ENCODE results near the gene ISOC2. TPM values are rescaled to one million over a fixed set of nuclear protein-coding genes. Genes with fewer than 3 reads are reported as not detected.

Gene ISOC2
- total RNA-seq, 6 experiments from 2014 or later: 69.4 to 222 (median 100) TPM

DNA sequence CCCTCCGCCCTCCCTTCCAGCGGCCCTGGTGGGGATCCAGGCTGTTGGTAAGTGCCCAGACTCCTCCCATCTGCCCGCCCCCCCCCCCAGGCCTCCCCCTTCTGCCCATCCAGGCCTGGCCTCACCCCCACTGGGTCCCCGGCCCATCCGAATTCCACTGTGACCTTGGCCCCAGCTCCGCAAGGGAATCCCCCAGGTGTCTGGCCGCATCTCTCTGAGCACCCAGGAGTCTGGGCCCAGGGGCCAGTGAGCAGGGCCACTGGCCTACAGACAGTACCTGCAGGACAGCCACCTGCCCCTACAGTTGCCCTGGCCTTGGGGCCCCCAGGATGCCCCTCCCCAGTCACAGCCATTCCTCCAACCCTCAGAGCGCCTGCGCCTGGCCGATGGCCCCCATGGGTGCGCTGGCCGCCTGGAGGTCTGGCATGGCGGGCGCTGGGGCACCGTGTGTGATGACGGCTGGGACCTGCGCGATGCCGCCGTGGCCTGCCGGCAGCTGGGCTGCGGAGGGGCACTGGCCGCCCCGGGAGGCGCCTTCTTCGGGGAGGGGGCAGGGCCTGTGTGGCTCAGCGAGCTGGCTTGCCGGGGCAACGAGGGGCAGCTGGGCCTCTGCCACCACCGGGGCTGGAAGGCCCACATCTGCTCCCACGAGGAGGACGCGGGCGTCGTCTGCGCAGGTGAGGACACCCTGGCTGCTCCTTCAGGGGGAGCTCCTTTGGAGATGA is 27.7 kb upstream of the ISOC2 start:
- no peaks in the 10 kb centered on the region for H3K36me3 ChIP-seq
- WGBS (ENCODE audit: insufficient coverage, low coverage, low lambda C conversion rate, missing lambda C conversion rate): 40% methylated on average over 2 of the region's 36 CpGs
- DNase-seq (no peak), ATAC-seq (no peak)
- TF ChIP-seq, protein P1, sequence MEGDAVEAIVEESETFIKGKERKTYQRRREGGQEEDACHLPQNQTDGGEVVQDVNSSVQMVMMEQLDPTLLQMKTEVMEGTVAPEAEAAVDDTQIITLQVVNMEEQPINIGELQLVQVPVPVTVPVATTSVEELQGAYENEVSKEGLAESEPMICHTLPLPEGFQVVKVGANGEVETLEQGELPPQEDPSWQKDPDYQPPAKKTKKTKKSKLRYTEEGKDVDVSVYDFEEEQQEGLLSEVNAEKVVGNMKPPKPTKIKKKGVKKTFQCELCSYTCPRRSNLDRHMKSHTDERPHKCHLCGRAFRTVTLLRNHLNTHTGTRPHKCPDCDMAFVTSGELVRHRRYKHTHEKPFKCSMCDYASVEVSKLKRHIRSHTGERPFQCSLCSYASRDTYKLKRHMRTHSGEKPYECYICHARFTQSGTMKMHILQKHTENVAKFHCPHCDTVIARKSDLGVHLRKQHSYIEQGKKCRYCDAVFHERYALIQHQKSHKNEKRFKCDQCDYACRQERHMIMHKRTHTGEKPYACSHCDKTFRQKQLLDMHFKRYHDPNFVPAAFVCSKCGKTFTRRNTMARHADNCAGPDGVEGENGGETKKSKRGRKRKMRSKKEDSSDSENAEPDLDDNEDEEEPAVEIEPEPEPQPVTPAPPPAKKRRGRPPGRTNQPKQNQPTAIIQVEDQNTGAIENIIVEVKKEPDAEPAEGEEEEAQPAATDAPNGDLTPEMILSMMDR (IDR thresholded peaks at IDR 0.05): no peak
- no peak for TF ChIP-seq POLR2A (IDR thresholded peaks at IDR 0.05)
- no peaks in the 10 kb centered on the region for H3K27me3 ChIP-seq
- no peaks in the 10 kb centered on the region for H3K9me3 ChIP-seq
- intact Hi-C loops (cut with DNase I): no loop called here
- no peak overlapping the region for H3K27ac ChIP-seq
- H3K4me3 ChIP-seq: no peak overlapping the region
- H3K4me1 ChIP-seq: peaks cover 0 to 6% (median 0%) of the 10 kb centered on the region in 4 donors

DNA sequence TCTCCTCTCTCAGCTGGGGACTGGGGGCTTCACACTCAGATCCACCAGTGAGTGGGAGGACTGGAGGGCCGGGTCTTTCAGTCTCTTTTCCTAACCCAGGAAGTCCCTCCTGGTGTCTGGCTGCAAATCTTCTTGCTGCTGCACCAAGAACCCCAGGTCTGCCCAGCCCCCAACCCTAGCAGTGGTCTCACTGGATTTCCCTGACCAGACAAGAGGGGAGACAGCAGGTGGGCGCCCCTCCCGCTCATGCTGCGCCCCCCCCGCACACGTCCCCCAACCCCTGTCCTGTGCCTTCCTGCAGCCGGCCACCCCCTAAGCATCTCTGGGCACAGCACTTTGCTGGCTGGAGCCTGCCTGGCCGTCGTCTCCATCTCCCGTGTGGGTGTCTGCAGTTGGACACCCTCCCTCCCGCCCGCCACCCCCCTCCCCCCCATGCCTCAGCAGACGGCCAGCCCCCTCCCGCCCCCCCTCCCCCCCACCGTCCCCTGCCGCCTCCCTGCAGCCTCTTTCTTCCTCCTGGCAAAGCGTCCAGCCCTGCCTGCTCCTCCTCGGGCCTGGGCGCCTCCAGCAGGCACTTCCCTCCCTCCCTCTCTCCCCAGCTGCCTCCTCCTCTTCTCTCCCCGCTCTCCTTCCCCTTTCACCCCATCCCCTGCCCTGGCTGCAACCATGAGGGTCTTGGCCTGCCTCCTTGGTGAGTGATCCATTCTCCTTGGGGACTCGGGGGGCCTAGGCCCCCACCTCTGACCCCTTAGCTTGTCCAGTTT is 26.7 kb upstream of the ISOC2 start, which contains the start of gene SSC5D:
TSS of gene SSC5D (plus strand) at position 513 of the 764 bp plus-strand sequence. CDS start at position 667, 154 bp downstream.
- no peaks in the 10 kb centered on the region for H3K27me3 ChIP-seq
- H3K27ac ChIP-seq: peak within 1 kb of the TSS in 2 of 3 donors; percentile 33 to 38
- peaks cover 0 to 6% (median 0%) of the 10 kb centered on the region in 4 donors for H3K4me1 ChIP-seq
- no peak for DNase-seq
- ATAC-seq: no peak
- H3K4me3 ChIP-seq: no peak within 1 kb of the TSS
- WGBS (ENCODE audit: insufficient coverage, low coverage, low lambda C conversion rate, missing lambda C conversion rate): 8% methylated on average over 8 of the region's 21 CpGs
- TF ChIP-seq, protein P1 (IDR thresholded peaks at IDR 0.05): no peak
- TF ChIP-seq POLR2A (IDR thresholded peaks at IDR 0.05): no peak
- H3K9me3 ChIP-seq: no peaks in the 10 kb centered on the region
- H3K36me3 ChIP-seq: peaks cover 0 to 3% (median 0%) of the 10 kb centered on the region in 4 donors
- intact Hi-C loops (cut with DNase I): no loop called here

DNA sequence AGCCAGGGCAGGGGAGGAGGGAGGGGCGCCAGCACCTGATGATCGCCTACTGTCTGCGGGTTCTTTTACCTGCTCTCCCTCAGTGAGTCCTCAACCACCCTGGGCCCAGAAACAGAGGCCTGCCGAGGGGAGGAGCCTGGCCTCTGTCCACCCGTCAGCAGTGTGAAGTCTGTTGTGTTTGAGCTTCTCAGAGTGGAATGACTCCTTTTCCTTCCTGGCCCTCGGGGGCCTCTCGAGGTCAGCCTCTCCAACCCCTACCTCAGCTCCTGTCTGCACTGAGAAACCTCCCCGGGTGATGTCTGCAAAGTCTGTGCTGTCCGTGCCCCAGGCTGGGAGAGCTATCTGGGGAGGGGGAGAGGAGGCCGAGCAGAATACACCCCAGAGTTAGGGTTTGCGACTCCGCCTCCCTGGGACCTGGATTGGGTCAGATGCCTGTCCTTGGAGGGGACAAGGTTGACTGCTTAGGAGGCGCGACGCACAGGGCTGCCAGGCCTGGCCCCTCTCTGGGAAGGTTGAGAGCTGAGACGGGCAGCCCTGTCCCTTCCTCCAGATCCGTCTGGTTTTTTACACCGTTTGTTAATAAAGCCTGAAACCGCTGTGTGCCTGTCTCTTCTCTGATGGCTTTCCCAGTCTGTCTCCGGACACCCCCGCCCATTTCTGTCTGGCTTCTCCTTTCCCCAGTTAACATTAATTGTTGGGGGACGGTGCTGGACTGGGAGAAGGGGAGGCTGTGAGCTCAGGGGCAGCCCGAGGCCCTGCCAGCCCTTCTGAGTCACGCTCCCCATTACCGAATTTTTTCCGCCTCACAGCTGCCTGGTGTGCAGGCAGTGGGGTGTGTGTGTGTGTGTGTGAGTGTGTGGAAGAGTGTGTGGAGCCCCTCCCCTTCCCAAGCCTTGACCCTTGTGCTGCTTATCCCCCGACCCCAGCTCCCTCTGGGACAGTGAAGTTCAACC is 25.8 kb upstream of the ISOC2 start:
- Histone ChIP-seq H3K27ac (peak overlapping the region in 2 of 3 donors; percentile 33 to 38), H3K4me1 (peaks cover 0 to 6% (median 0%) of the 10 kb centered on the region in 4 donors), H3K36me3 (peaks cover 0 to 4% (median 1%) of the 10 kb centered on the region in 4 donors), H3K9me3 (no peaks in the 10 kb centered on the region), H3K27me3 (no peaks in the 10 kb centered on the region), H3K4me3 (no peak overlapping the region)
- ATAC-seq (peak; percentile 2 to 42 (median 18)), DNase-seq (no peak)
- TF ChIP-seq, protein P1 (IDR thresholded peaks at IDR 0.05): no peak
- no peak for TF ChIP-seq POLR2A (IDR thresholded peaks at IDR 0.05)
- WGBS (ENCODE audit: insufficient coverage, low coverage, low lambda C conversion rate, missing lambda C conversion rate): 57% methylated on average over 12 of the region's 27 CpGs
- intact Hi-C loops (cut with DNase I): no loop called here

All from right lobe of liver (tissue), 6 donors.